ENCODE data around the gene ZMIZ1.

ZMIZ1 gene

DNA sequence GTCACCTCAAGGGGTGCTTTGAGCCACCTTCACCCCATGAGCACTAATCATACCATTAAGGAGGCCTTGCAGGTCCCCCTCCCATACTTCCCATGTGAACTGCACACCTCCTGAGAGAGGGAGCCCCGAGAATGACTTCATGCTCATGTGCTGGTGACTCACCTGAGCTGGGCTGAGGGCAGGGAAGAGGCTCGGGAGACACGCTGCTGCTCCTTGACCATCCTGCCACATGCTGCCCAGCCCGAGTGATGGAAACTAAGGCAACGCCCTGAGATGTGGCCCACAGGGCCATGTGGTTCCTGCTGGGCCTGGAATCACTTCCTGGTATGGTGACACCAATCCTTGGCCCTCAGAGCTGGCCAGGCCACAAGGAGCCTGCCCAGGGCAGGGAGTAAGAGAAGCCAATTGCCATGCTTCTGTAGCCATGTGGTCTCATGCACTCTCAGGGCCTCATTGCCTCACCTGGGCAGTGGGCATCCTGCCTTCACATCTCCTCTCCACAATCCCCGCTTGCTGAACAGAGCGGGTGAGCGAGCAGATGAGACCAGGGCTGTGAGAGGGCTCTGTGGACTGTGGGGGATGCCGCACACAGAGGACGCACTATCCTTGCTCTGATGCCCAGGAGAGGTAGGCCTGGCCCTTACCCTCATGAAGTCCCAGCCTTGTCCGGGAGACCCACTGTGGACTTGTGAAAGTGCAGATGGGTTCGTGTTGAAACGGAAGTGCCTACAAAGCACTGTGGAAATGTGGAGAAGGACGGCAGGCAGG is 260.2 kb downstream of the ZMIZ1 start:
- no peak overlapping the region for H2BK120ac ChIP-seq (ENCODE audit: insufficient read depth, low read length, poor library complexity)

DNA sequence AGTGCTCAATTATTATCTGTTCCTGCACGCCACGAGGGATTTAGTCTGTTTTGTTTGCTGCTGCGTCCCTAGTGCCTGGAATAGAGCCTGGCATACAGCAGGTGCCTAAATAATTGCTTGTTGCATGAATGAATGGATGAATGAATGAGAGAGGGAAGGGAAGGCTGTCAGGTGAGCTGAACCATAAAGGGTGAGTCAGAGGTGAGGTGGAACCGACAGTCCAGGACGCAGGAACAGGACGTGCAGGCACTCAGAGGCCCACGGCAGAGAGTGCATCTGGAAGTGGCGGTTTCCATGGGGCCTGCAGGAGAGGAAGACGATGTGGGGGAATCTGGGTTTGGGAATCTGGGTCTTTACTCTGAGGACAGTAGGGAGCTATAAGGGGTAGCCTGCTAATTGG is 260.8 kb downstream of the ZMIZ1 start:
- peak in 1 of 2 donors; percentile 34 for DNase-seq
- no peaks in the 10 kb centered on the region for H3K79me2 ChIP-seq (ENCODE audit: control insufficient read depth, insufficient read depth, low read length, poor library complexity)
- H3K4me2 ChIP-seq (ENCODE audit: low read length), result no peak overlapping the region
- no peaks in the 10 kb centered on the region for H3K79me1 ChIP-seq (ENCODE audit: low read length)
- H3K36me3 ChIP-seq (ENCODE audit: control insufficient read depth in 1 of 2, insufficient read depth in 2 of 2, low read length in 2 of 2), result no peaks in the 10 kb centered on the region
- H3K9ac ChIP-seq (ENCODE audit: low read length), result no peak overlapping the region
- H3K23ac ChIP-seq (ENCODE audit: low read length), result no peak overlapping the region
- H2BK5ac ChIP-seq (ENCODE audit: low read depth, low read length, poor library complexity), result no peak overlapping the region
- H4K8ac ChIP-seq (ENCODE audit: low read depth, low read length), result no peak overlapping the region
- no peak overlapping the region for H3K18ac ChIP-seq (ENCODE audit: low read length)
- no peaks in the 10 kb centered on the region for H3K27me3 ChIP-seq (ENCODE audit: insufficient read depth, low read length)
- H3K27ac ChIP-seq (ENCODE audit: low read depth, low read length), result no peak overlapping the region
- no peaks in the 10 kb centered on the region for H3K4me1 ChIP-seq (ENCODE audit: control insufficient read depth in 1 of 2, insufficient read depth in 2 of 2, low read length in 2 of 2)
- no peak overlapping the region for H2AK5ac ChIP-seq (ENCODE audit: low read length)
- H4K91ac ChIP-seq (ENCODE audit: low read depth, low read length), result no peak overlapping the region
- no CpG with 5 or more reads among the region's 9 CpGs for WGBS (ENCODE audit: extremely low coverage, insufficient coverage, insufficient read length)
- no peak overlapping the region for H2BK12ac ChIP-seq (ENCODE audit: low read length)
- H2AFZ ChIP-seq (ENCODE audit: insufficient read depth, low read length, poor library complexity), result no peak overlapping the region
- H3K9me3 ChIP-seq (ENCODE audit: insufficient read depth, low read depth, low read length), result peaks cover 5% of the 10 kb centered on the region
- no peak overlapping the region for H3K14ac ChIP-seq (ENCODE audit: low read length)
- no peak overlapping the region for H3K4me3 ChIP-seq (ENCODE audit: low read depth, low read length)
- no peak overlapping the region for H4K12ac ChIP-seq (ENCODE audit: low read depth, low read length)
- H2BK120ac ChIP-seq (ENCODE audit: insufficient read depth, low read length, poor library complexity), result no peak overlapping the region
- no peak overlapping the region for H3K4ac ChIP-seq (ENCODE audit: low read depth, low read length)

More for the DNA sequence above, 260.2 kb downstream of the ZMIZ1 start:
- Histone ChIP-seq H3K23ac (ENCODE audit: low read length) (no peak overlapping the region), H3K9ac (ENCODE audit: low read length) (no peak overlapping the region), H3K79me1 (ENCODE audit: low read length) (no peaks in the 10 kb centered on the region), H3K4ac (ENCODE audit: low read depth, low read length) (no peak overlapping the region), H2BK5ac (ENCODE audit: low read depth, low read length, poor library complexity) (no peak overlapping the region), H3K79me2 (ENCODE audit: control insufficient read depth, insufficient read depth, low read length, poor library complexity) (no peaks in the 10 kb centered on the region), H4K12ac (ENCODE audit: low read depth, low read length) (no peak overlapping the region), H3K27ac (ENCODE audit: low read depth, low read length) (no peak overlapping the region), H3K4me3 (ENCODE audit: low read depth, low read length) (no peak overlapping the region), H3K14ac (ENCODE audit: low read length) (no peak overlapping the region), H3K4me1 (ENCODE audit: control insufficient read depth in 1 of 2, insufficient read depth in 2 of 2, low read length in 2 of 2) (no peaks in the 10 kb centered on the region), H3K36me3 (ENCODE audit: control insufficient read depth in 1 of 2, insufficient read depth in 2 of 2, low read length in 2 of 2) (no peaks in the 10 kb centered on the region), H4K8ac (ENCODE audit: low read depth, low read length) (no peak overlapping the region), H2AK5ac (ENCODE audit: low read length) (no peak overlapping the region), H4K91ac (ENCODE audit: low read depth, low read length) (no peak overlapping the region), H2BK12ac (ENCODE audit: low read length) (no peak overlapping the region), H3K9me3 (ENCODE audit: insufficient read depth, low read depth, low read length) (peaks cover 5% of the 10 kb centered on the region), H3K18ac (ENCODE audit: low read length) (no peak overlapping the region), H3K4me2 (ENCODE audit: low read length) (no peak overlapping the region), H3K27me3 (ENCODE audit: insufficient read depth, low read length) (no peaks in the 10 kb centered on the region), H2AFZ (ENCODE audit: insufficient read depth, low read length, poor library complexity) (no peak overlapping the region)
- DNase-seq, result no peak
- no CpG with 5 or more reads among the region's 14 CpGs for WGBS (ENCODE audit: extremely low coverage, insufficient coverage, insufficient read length)

DNA sequence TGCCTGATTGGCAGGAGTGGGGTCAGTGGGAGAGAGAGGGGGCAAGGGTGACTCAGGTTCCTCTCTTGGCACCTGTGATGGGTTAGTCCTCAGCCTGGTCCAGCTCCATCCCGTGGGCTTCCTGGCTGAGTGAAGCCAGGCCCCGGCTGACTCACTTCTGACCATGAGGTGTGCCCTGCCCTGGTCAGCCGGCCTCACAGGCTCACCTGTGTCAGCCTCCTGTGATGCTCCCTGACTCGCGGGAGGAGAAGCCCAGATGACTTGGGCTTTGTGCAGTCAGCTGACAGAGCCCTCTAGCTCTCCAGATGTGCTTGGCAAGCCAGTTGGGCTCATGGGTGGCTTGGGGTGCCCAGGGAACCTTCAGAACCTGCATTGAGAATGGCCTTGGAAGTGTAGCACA is 262.5 kb downstream of the ZMIZ1 start:
- H3K4me1 ChIP-seq (ENCODE audit: control insufficient read depth in 1 of 2, insufficient read depth in 2 of 2, low read length in 2 of 2), result no peaks in the 10 kb centered on the region
- no peak overlapping the region for H3K23ac ChIP-seq (ENCODE audit: low read length)
- H2AK5ac ChIP-seq (ENCODE audit: low read length), result no peak overlapping the region
- H3K4me3 ChIP-seq (ENCODE audit: low read depth, low read length), result no peak overlapping the region
- no peak overlapping the region for H3K27ac ChIP-seq (ENCODE audit: low read depth, low read length)
- no peak overlapping the region for H3K9ac ChIP-seq (ENCODE audit: low read length)
- DNase-seq, result peak in 1 of 2 donors; percentile 23
- H2BK120ac ChIP-seq (ENCODE audit: insufficient read depth, low read length, poor library complexity), result no peak overlapping the region
- WGBS (ENCODE audit: extremely low coverage, insufficient coverage, insufficient read length), result no CpG with 5 or more reads among the region's 5 CpGs
- H4K12ac ChIP-seq (ENCODE audit: low read depth, low read length), result no peak overlapping the region
- no peak overlapping the region for H3K14ac ChIP-seq (ENCODE audit: low read length)
- H3K36me3 ChIP-seq (ENCODE audit: control insufficient read depth in 1 of 2, insufficient read depth in 2 of 2, low read length in 2 of 2), result no peaks in the 10 kb centered on the region
- H3K18ac ChIP-seq (ENCODE audit: low read length), result no peak overlapping the region
- H3K9me3 ChIP-seq (ENCODE audit: insufficient read depth, low read depth, low read length), result peaks cover 5% of the 10 kb centered on the region
- H3K27me3 ChIP-seq (ENCODE audit: insufficient read depth, low read length), result no peaks in the 10 kb centered on the region
- H4K8ac ChIP-seq (ENCODE audit: low read depth, low read length), result no peak overlapping the region
- no peak overlapping the region for H3K4ac ChIP-seq (ENCODE audit: low read depth, low read length)
- no peak overlapping the region for H3K4me2 ChIP-seq (ENCODE audit: low read length)
- no peak overlapping the region for H4K91ac ChIP-seq (ENCODE audit: low read depth, low read length)
- no peaks in the 10 kb centered on the region for H3K79me1 ChIP-seq (ENCODE audit: low read length)
- no peaks in the 10 kb centered on the region for H3K79me2 ChIP-seq (ENCODE audit: control insufficient read depth, insufficient read depth, low read length, poor library complexity)
- no peak overlapping the region for H2BK5ac ChIP-seq (ENCODE audit: low read depth, low read length, poor library complexity)
- H2AFZ ChIP-seq (ENCODE audit: insufficient read depth, low read length, poor library complexity), result no peak overlapping the region
- no peak overlapping the region for H2BK12ac ChIP-seq (ENCODE audit: low read length)

DNA sequence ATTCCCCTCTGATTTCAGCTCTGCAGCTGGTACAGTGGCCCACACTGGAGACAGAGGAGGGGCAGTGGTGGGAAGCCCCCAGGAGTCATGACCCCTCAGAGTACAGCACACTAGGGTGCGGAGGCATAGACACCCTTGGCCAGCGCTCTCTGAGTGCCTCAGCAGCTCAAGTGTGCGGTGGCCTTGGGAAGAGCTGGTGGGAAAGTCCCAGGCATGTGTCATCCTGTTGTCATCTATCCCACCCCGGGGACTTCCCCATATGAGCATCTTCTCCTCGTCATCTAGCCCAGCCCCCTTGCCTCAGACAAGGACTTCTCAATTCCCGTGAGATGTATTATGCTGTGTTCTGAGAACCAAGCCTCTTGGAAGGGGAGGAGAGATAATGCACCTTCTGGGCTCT is 262.9 kb downstream of the ZMIZ1 start:
- no peak overlapping the region for H3K4me3 ChIP-seq (ENCODE audit: low read depth, low read length)
- no peak overlapping the region for H3K14ac ChIP-seq (ENCODE audit: low read length)
- H3K4me1 ChIP-seq (ENCODE audit: control insufficient read depth in 1 of 2, insufficient read depth in 2 of 2, low read length in 2 of 2), result no peaks in the 10 kb centered on the region
- no peak overlapping the region for H3K23ac ChIP-seq (ENCODE audit: low read length)
- H2BK5ac ChIP-seq (ENCODE audit: low read depth, low read length, poor library complexity), result no peak overlapping the region
- no peak overlapping the region for H3K9ac ChIP-seq (ENCODE audit: low read length)
- no CpG with 5 or more reads among the region's 6 CpGs for WGBS (ENCODE audit: extremely low coverage, insufficient coverage, insufficient read length)
- H3K27ac ChIP-seq (ENCODE audit: low read depth, low read length), result no peak overlapping the region
- H3K4ac ChIP-seq (ENCODE audit: low read depth, low read length), result no peak overlapping the region
- no peak overlapping the region for H2BK12ac ChIP-seq (ENCODE audit: low read length)
- no peaks in the 10 kb centered on the region for H3K79me1 ChIP-seq (ENCODE audit: low read length)
- H3K36me3 ChIP-seq (ENCODE audit: control insufficient read depth in 1 of 2, insufficient read depth in 2 of 2, low read length in 2 of 2), result no peaks in the 10 kb centered on the region
- H3K79me2 ChIP-seq (ENCODE audit: control insufficient read depth, insufficient read depth, low read length, poor library complexity), result no peaks in the 10 kb centered on the region
- DNase-seq, result peak; percentile 83 to 90
- no peaks in the 10 kb centered on the region for H3K27me3 ChIP-seq (ENCODE audit: insufficient read depth, low read length)
- H3K18ac ChIP-seq (ENCODE audit: low read length), result no peak overlapping the region
- no peak overlapping the region for H2AFZ ChIP-seq (ENCODE audit: insufficient read depth, low read length, poor library complexity)
- H2AK5ac ChIP-seq (ENCODE audit: low read length), result no peak overlapping the region
- H3K9me3 ChIP-seq (ENCODE audit: insufficient read depth, low read depth, low read length), result peaks cover 5% of the 10 kb centered on the region
- no peak overlapping the region for H4K91ac ChIP-seq (ENCODE audit: low read depth, low read length)
- H4K8ac ChIP-seq (ENCODE audit: low read depth, low read length), result no peak overlapping the region
- H4K12ac ChIP-seq (ENCODE audit: low read depth, low read length), result no peak overlapping the region
- H2BK120ac ChIP-seq (ENCODE audit: insufficient read depth, low read length, poor library complexity), result no peak overlapping the region
- no peak overlapping the region for H3K4me2 ChIP-seq (ENCODE audit: low read length)

All from trophoblast cell (in vitro differentiated cells and primary cell).